IPS DF 6.9 (cell line): Measurements from ENCODE around the gene SLC12A2.

ENCODE experiments used
- DNase-seq: peaks from one replicate; pipeline ENCODE4 v3.0.0-alpha.2; 2013; ENCODE audit warnings: low read depth, low spot score
- H3K27ac ChIP-seq: one replicate; pipeline ENCODE4 v1.5.1; 2013; ENCODE audit warnings: low read length, control low read depth
- H3K27me3 ChIP-seq: 2 replicates; pipeline ENCODE4 v1.6.1; 2013; ENCODE audit warnings: mild to moderate bottlenecking, low read length; ENCODE audit not compliant: control insufficient read depth, insufficient read depth
- H3K36me3 ChIP-seq: 2 replicates; pipeline ENCODE4 v1.6.1; 2013; ENCODE audit warnings: low read length; ENCODE audit not compliant: control insufficient read depth, insufficient read depth
- H3K4me1 ChIP-seq: 2 replicates; pipeline ENCODE4 v1.6.1; 2013; ENCODE audit warnings: low read length; ENCODE audit not compliant: control insufficient read depth, insufficient read depth
- H3K4me3 ChIP-seq: 2 replicates; pipeline ENCODE4 v1.5.1; 2013; ENCODE audit warnings: mild to moderate bottlenecking, low read length
- H3K9me3 ChIP-seq: 2 replicates; pipeline ENCODE4 v1.6.1; 2013; ENCODE audit warnings: low read length, inconsistent platforms; ENCODE audit not compliant: control insufficient read depth, insufficient read depth
- WGBS: extraction: QIAGEN DNeasy Blood & Tissue Kit; methylation state at CpG from one replicate; pipeline ENCODE4 v1.1.7; 2013; ENCODE audit warnings: mixed read lengths, missing lambda C conversion rate; ENCODE audit not compliant: insufficient read length, insufficient coverage; 5-methylcytosine and 5-hydroxymethylcytosine counted together

The SLC12A2 gene

DNA sequence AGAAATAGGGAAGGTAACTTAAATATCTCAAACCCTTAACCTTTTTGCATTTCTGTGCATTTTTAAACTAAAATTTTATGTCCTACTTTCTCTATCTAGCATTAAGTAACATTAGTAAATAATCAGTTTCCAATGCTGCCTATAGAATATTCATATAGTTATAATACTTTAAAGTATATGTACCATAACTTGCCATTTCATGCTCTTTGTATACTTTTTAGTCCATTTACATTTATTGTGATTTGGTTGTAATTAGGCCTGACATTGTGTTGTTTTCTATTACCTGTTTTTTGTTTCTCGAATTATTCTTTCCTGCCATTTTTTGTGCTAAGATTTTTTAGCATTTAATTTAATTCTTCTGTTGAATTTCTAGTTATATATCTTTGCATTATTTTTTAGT is 13.7 kb downstream of the SLC12A2 start:
- DNase-seq: no peak
- Histone ChIP-seq H3K27me3 (no peaks in the 10 kb centered on the region), H3K27ac (no peak overlapping the region), H3K4me1 (no peaks in the 10 kb centered on the region), H3K9me3 (no peaks in the 10 kb centered on the region), H3K36me3 (no peaks in the 10 kb centered on the region), H3K4me3 (no peak overlapping the region)
- WGBS: no CpG with 5 or more reads among the region's 1 CpG

DNA sequence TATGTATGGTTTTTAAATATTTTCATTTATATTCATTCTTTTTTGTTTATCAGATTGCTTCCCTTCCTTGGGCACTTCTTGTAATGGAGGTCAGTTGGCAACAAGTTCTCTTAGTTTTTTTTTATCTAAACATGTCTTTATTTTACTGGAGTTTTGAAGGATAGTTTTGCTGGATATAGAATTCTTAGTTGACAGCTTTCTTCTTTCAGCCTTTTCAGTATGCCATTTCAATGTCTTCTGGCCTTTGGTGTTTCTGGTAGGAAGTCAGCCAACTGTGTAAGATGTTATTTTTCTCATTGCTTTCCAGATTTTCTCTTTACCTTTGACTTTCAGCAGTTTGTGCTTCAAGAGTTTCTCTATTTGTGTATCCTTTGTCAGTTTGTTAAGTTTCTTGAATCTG is 14.2 kb downstream of the SLC12A2 start:
- Histone ChIP-seq H3K27me3 (no peaks in the 10 kb centered on the region), H3K4me3 (no peak overlapping the region), H3K9me3 (no peaks in the 10 kb centered on the region), H3K27ac (no peak overlapping the region), H3K36me3 (no peaks in the 10 kb centered on the region), H3K4me1 (no peaks in the 10 kb centered on the region)
- DNase-seq: no peak

DNA sequence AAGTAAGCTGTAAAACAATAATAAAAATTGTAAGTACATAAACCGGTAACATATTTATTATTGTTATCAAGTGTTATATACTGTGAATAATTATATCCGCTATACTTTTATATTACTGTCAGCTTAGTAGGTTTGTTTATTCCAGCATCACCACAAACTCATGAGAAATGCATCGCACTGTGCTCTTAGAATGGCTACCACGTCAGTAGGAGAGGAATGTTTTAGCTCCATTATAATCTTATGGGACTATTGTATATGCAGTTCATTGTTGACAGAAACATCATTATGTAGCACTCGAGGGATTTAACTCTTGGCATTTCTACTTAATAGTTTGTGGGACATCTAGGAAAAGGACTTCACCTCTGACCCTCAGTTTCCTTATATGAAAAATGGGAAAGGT is 16.4 kb downstream of the SLC12A2 start:
- Histone ChIP-seq H3K9me3 (no peaks in the 10 kb centered on the region), H3K36me3 (no peaks in the 10 kb centered on the region), H3K4me1 (no peaks in the 10 kb centered on the region), H3K27ac (no peak overlapping the region), H3K27me3 (no peaks in the 10 kb centered on the region), H3K4me3 (no peak overlapping the region)
- no peak for DNase-seq
- WGBS: no CpG with 5 or more reads among the region's 5 CpGs

DNA sequence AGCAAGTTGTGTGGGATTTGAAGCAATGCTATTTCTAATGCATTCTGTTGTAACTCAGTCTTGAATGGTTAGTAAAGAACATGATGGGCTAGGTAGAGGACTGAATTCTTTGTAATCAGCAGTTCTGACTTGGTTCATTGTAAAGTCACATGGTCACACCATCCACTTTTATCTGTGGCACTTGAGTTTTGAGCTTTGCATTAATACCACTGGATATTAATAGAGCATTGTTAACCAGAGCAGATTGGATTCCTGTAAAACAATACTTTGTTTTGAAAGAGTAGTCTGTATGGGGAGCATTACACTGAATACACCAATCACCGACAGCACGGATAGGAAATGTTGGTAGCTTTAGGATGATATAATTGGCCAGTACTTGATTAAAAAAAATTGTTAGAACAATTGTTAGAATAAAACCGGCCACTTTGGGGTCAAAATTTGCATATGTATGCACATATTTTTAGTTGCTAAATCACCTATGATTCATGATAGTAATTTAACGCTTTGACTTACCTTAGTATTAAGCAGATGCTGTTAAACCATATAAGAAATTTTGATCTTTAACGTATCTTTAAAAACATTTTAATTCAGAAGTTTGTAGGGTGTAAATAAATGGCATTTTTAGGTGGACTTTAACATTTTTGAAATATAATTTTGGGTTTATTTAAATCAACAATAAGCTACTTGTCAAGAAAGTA is 17.4 kb downstream of the SLC12A2 start:
- DNase-seq: no peak
- no peaks in the 10 kb centered on the region for H3K9me3 ChIP-seq
- no peaks in the 10 kb centered on the region for H3K27me3 ChIP-seq
- no CpG with 5 or more reads among the region's 5 CpGs for WGBS
- H3K27ac ChIP-seq: no peak overlapping the region
- no peaks in the 10 kb centered on the region for H3K36me3 ChIP-seq
- H3K4me1 ChIP-seq: no peaks in the 10 kb centered on the region
- no peak overlapping the region for H3K4me3 ChIP-seq

DNA sequence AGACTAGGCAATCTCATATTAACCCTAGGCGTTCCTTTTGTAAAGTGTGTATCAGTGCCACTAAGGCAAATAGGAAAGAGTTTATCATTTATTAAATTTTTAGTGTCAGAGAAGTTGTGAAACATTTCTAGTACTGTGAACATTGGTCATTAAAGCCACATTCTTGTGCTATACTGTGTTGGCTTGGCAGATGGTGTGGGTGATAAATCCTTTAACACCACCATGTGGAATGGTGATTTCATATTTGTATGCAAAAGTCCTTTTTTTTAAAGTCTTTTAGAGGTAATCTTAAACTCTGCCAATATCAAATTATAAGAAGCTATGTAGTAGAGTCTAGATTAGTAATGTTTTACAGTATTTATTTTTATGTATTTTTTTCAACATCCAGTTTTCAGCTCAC is 18.1 kb downstream of the SLC12A2 start:
- DNase-seq: no peak
- no peak overlapping the region for H3K4me3 ChIP-seq
- no peaks in the 10 kb centered on the region for H3K4me1 ChIP-seq
- no peaks in the 10 kb centered on the region for H3K9me3 ChIP-seq
- no peaks in the 10 kb centered on the region for H3K36me3 ChIP-seq
- WGBS: no CpG with 5 or more reads among the region's 1 CpG
- H3K27me3 ChIP-seq: no peaks in the 10 kb centered on the region
- no peak overlapping the region for H3K27ac ChIP-seq

DNA sequence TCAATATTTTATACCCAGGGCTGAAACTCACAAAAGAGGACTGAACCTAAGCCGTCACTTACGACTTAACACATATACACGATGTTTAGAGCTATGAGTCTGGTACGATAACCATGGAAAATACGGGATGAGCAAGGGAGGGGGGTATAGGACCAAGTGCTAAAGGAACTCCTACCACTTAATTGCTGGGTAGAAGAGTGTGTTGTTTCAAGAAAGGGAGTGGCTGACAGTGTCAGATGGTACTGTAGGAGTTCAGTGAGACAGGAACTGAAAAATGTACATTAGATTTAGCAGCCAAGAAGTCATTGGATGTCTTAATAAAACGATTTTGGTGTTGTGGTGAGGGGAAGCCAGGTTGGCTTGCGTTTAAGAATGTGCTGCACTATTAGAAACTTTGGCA is 21.6 kb downstream of the SLC12A2 start:
- Histone ChIP-seq H3K36me3 (no peaks in the 10 kb centered on the region), H3K4me1 (no peaks in the 10 kb centered on the region), H3K27me3 (no peaks in the 10 kb centered on the region), H3K27ac (no peak overlapping the region), H3K9me3 (no peaks in the 10 kb centered on the region), H3K4me3 (no peak overlapping the region)
- DNase-seq: no peak
- no CpG with 5 or more reads among the region's 7 CpGs for WGBS

DNA sequence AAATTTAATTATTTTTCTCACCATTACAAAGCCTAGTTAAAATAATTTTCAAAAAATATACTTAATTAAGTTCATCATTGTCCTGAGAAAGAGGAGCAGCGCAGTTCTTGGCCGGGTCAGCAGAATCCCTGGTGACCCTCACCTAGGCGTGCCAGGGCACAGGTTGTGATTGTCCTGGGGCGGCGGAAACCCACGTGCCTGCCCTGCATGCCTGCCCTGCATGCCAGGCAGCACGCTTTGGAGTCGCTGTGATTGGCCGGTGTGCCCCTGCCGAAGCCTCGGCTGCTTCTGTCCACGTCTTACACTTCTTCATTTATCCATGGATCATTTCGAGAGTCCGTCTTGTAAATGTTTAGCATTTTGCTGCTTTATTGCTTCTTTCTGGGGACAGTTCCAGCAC is 25.6 kb downstream of the SLC12A2 start:
- no peaks in the 10 kb centered on the region for H3K27me3 ChIP-seq
- H3K9me3 ChIP-seq: no peaks in the 10 kb centered on the region
- H3K4me1 ChIP-seq: no peaks in the 10 kb centered on the region
- no peaks in the 10 kb centered on the region for H3K36me3 ChIP-seq
- H3K4me3 ChIP-seq: no peak overlapping the region
- no peak for DNase-seq
- no peak overlapping the region for H3K27ac ChIP-seq
- no CpG with 5 or more reads among the region's 14 CpGs for WGBS

DNA sequence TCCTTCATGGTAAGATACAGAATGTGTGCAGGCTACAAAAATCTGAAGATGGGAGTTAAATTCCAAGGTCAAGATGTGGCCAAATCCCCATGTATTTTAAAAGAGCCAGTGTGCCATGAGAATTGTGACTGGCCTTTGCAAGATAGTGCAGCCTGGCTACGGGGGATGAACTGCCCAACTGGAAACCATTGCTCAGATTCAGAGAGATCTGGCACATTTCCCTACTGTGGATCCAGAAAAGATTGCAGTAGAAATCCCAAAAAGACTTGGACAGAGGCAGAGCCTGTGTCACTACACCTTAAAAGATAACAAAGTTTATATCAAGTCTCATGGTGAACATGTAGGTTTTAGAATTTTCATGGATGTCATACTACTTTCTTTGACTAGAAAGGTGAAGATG is 26.2 kb downstream of the SLC12A2 start:
- no peaks in the 10 kb centered on the region for H3K36me3 ChIP-seq
- no CpG with 5 or more reads among the region's 1 CpG for WGBS
- H3K27ac ChIP-seq: no peak overlapping the region
- H3K4me1 ChIP-seq: no peaks in the 10 kb centered on the region
- no peaks in the 10 kb centered on the region for H3K27me3 ChIP-seq
- H3K4me3 ChIP-seq: no peak overlapping the region
- DNase-seq: no peak
- H3K9me3 ChIP-seq: no peaks in the 10 kb centered on the region

DNA sequence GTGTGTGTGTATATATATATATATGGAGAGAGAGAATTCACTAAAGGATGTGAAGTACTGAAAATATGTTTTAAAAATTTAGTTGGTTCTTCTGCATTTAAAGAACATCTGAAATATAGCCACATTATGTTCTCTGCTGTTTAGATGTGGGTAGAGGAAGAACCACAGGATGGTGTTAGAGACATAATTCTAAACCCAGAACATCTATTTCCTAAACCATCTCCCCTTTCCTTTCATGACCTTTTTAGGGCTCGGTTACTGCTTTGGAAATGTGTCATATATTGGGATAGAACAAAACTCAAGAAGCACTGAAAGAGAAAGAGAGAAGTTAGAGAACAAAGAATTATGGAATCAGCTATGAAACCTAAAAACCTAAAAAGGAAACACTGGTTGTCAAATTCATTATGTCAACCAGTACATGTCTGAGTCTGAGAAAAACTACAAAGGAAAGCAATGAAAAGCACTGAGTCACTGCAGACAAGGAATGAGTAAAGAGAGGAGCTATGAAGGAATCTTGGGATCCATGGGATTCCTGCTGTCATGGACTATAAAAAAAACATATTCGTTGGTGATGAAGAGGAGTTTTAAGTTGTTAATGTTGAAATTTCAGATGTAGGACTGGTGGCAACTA is 28.4 kb downstream of the SLC12A2 start:
- Histone ChIP-seq H3K36me3 (no peaks in the 10 kb centered on the region), H3K27ac (no peak overlapping the region)

DNA sequence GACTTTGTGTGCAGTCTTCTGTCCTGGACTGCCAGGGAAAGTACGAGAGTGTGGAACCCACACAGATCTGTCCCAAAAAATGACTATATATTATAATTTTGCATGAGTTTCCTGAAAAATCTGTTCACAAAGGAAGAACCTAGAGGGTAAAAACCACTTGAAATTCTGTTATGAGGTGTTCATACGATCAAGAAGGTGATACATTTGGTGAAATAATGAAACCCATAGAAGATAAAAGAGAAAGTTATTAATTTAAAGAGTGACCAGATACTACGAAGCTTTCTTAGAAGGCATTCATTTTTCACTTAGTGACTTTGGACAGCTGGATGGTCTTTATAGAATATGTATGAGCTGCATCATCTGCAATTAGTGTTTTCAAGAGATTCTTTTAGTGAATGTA is 32.9 kb downstream of the SLC12A2 start:
- no peaks in the 10 kb centered on the region for H3K27me3 ChIP-seq
- no peak overlapping the region for H3K27ac ChIP-seq
- H3K4me1 ChIP-seq: no peaks in the 10 kb centered on the region
- H3K36me3 ChIP-seq: no peaks in the 10 kb centered on the region
- no peaks in the 10 kb centered on the region for H3K9me3 ChIP-seq
- H3K4me3 ChIP-seq: no peak overlapping the region
- no peak for DNase-seq
- no CpG with 5 or more reads among the region's 3 CpGs for WGBS

More for the DNA sequence above, 28.4 kb downstream of the SLC12A2 start:
- Histone ChIP-seq H3K27me3 (no peaks in the 10 kb centered on the region), H3K9me3 (no peaks in the 10 kb centered on the region), H3K4me1 (no peaks in the 10 kb centered on the region), H3K4me3 (no peak overlapping the region)
- no peak for DNase-seq
- 100% methylated on average over 1 of the region's 2 CpGs for WGBS

DNA sequence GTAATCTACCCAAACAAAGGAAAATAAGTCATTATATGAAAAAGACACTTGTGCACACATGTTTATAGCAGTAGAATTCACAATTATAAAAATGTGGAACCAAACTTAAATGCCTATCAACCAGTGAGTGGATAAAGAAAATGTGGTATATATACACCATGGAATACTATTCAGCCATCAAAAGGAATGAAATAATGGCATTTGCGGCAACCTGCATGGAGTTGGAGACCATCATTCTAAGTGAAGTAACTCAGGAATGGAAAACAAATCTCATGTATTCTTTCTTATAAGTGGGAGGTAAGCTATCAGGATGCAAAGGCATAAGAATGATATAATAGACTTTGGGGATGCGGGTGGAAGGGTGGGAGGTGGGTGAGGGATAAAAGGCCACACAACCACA is 34.6 kb downstream of the SLC12A2 start:
- Histone ChIP-seq H3K27ac (no peak overlapping the region), H3K9me3 (no peaks in the 10 kb centered on the region), H3K36me3 (no peaks in the 10 kb centered on the region), H3K4me3 (no peak overlapping the region), H3K4me1 (no peaks in the 10 kb centered on the region), H3K27me3 (no peaks in the 10 kb centered on the region)
- DNase-seq: no peak
- WGBS: no CpG with 5 or more reads among the region's 2 CpGs
